ES-I3 (cell line): ENCODE results near the gene ETF1.
"Not testable (repeated sequence)": the region's sequence is repeated elsewhere in the genome, so short reads cannot be mapped to it uniquely, and the experiment has no call there.

ENCODE experiments used
- H3K36me3 ChIP-seq: 2 replicates; pipeline ENCODE4 v1.6.1; 2013; ENCODE audit warnings: mild to moderate bottlenecking, low read length, control low read depth, moderate library complexity; ENCODE audit not compliant: insufficient read depth
- H3K4me1 ChIP-seq: 2 replicates; pipeline ENCODE4 v1.6.1; 2013; ENCODE audit warnings: mild to moderate bottlenecking, control low read depth, low read length; ENCODE audit not compliant: insufficient read depth
- H3K9ac ChIP-seq: 2 replicates; pipeline ENCODE4 v1.6.1; 2013; ENCODE audit warnings: low read depth, mild to moderate bottlenecking, low read length, moderate library complexity
- H3K9me3 ChIP-seq: 2 replicates; pipeline ENCODE4 v1.6.1; 2013; ENCODE audit warnings: mild to moderate bottlenecking, low read length, moderate library complexity; ENCODE audit not compliant: control insufficient read depth, insufficient read depth

The ETF1 gene

DNA sequence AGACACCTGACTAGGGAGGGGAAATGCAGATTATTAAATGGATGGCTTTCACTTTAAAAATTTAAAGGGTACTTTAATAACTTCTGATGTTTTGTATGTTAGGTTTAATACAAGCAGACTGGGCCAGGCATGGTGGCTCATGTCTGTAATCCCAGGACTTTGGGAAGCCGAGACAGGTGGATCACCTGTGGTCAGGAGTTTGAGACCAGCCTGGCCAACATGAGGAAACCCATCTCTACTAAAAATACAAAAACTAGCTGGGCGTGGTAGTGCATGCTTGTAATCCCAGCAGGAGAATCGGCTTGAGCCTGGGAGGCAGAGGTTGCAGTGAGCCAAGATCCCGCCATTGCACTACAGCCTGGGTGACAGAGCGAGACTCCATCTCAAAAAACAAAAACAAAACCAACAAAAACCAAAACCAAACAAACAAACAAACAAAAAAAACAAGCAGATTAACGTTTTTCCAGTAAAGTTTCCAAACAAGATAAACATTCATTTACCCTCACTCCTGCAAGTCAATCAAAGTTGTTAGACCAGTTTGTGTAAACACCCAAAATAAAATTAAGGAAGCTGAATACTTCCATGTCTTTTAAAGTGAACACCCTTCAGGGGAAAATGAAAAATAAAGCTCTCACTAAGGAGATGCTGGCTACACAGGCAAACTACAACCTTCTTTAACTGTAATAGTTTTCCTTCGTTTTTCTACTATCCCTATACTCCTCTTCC lies 14.1 kb downstream of the ETF1 start:
- Histone ChIP-seq H3K9me3 (no peaks in the 10 kb centered on the region), H3K36me3 (peaks cover 5% of the 10 kb centered on the region; the same call in 1 of the 2 replicates), H3K4me1 (no peaks in the 10 kb centered on the region; the same call in none of the 2 replicates), H3K9ac (no peak overlapping the region)

DNA sequence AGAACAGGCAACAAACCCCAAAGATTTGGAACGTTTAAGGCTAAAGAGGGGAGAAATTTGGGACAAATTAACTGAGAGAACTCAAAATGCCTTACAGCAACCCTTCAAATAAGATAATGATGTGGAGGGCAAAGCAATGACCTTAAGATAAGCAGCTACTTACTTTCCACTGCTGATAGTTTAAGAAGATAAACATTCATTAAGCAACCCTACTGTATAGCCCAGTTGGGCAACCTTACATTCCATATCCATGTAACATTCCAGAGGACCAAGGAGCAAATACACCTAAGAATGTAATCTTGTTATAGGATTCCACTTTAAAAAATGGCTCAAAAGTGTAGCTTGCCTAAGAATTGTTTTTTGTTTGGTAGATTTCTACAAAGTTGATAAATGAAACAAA lies 14.8 kb downstream of the ETF1 start:
- Histone ChIP-seq H3K9me3 (no peaks in the 10 kb centered on the region), H3K4me1 (no peaks in the 10 kb centered on the region; the same call in none of the 2 replicates), H3K9ac (no peak overlapping the region), H3K36me3 (peaks cover 5% of the 10 kb centered on the region; the same call in 1 of the 2 replicates)

DNA sequence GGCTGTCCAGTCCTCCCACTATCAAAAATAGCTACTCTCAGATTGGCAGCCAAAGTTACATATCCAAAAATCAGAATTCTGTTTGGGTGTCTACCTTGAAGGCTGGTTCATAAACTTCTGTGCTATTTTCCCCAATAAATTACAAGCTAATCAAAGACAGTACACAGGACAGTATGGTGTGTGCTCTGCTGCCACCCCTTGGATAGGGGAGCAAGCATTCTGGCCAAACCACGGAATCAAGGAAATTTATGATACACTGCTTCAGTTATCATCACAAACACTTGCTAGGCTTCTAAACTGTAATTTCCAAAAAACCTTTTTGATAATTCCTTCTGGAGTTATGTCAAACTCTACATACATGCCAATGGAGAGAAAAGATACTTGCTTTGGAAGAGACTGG lies 15.9 kb downstream of the ETF1 start:
- no peak overlapping the region for H3K9ac ChIP-seq
- H3K9me3 ChIP-seq: no peaks in the 10 kb centered on the region
- H3K4me1 ChIP-seq: no peaks in the 10 kb centered on the region; the same call in none of the 2 replicates
- H3K36me3 ChIP-seq: peaks cover 5% of the 10 kb centered on the region; the same call in 1 of the 2 replicates

DNA sequence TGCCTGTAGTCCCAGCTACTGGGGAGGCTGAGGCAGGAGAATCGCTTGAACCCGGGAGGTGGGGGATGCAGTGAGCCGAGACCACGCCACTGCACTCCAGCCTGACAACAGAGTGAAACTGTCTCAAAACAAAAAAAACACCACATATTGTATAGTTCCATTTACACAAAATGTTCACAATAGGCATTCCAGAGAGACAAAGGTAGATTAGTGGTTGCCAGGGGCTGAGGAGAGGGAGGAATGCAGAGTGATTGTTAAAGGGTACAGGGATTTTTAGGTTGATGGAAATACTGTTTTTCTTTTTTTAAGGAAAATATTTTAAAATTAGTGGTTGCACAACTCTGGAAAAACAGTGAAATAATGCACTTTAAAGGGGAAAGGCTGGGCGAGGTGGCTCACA lies 19.6 kb downstream of the ETF1 start:
- no peaks in the 10 kb centered on the region; the same call in 1 of the 2 replicates for H3K4me1 ChIP-seq
- no peaks in the 10 kb centered on the region for H3K9me3 ChIP-seq
- peaks cover 5% of the 10 kb centered on the region for H3K36me3 ChIP-seq
- no peak overlapping the region for H3K9ac ChIP-seq

DNA sequence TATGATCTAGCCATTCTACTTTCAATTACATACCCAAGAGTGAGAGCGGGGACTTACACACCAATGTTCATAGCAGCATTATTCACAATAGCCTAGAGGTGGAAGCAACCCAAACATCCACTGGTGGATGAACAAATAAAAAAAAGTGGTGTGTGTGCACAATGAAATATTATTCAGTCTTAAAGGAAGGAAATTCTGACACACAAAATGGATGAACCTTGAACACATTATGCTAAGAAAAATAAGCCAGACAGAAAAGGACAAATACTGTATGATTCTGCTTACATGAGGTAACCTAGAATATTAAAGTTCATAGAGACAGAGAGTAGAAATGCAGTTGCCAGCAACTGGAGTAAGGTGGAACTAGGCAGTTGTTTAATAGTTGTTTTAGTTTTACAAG lies 22.1 kb downstream of the ETF1 start:
- H3K36me3 ChIP-seq: peaks cover 10% of the 10 kb centered on the region; the same call in 1 of the 2 replicates
- H3K4me1 ChIP-seq: no peaks in the 10 kb centered on the region
- no peaks in the 10 kb centered on the region for H3K9me3 ChIP-seq
- H3K9ac ChIP-seq: no peak overlapping the region

DNA sequence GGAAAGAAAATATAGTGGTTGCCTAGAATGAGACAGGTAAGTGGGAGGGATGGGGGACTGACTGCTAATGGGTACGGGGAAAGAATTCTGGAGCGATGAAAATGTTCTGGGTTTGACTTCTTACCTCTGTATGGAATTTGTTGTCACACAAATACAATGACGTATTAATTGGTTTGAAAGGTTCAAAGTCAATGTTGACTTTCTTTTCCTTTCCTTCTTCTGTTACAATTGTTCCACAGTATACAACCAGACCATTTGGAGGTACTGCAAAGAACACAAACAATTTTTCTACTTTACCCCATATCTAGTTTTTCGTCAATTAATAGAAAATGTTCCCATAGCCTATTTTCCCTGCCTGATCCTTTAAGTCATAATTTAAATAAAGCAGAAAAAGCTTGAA lies 25.6 kb downstream of the ETF1 start:
- Histone ChIP-seq H3K9ac (no peak overlapping the region), H3K36me3 (peaks cover 30% of the 10 kb centered on the region), H3K9me3 (no peaks in the 10 kb centered on the region), H3K4me1 (no peaks in the 10 kb centered on the region)

DNA sequence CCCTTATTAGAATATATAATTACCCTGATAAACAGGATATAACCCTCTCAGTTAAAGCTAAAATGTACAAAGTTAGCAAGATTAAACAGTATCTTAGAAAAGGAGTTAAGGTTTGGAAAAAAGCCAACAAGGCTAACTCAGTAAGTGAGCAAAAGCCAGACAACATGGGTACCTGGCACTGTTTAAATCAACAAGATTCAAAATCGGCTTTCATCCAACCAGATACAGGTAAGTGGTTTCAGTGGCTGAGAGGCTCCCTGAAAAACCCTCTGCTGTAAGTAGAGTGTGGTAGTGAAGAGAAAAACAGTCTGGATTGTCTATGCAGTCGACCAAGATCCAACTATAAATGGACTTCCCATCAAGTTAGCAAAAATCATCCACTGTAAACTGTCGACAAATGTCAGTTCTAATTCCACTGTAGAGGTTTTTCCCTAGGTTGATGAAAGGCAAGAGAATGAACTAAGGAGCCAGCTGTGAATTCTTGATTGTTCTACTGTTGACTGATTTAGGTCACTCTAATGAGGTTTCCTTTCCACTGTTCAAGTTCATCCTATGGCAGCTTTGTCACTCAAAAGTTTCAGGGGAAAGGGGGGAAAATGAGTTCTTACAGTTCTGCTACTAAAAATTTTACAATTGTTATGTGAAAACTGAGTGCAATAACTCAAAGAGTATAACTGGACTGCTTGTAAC lies 27.3 kb downstream of the ETF1 start:
- Histone ChIP-seq H3K9ac (no peak overlapping the region), H3K9me3 (no peaks in the 10 kb centered on the region), H3K4me1 (no peaks in the 10 kb centered on the region), H3K36me3 (peaks cover 39% of the 10 kb centered on the region)

DNA sequence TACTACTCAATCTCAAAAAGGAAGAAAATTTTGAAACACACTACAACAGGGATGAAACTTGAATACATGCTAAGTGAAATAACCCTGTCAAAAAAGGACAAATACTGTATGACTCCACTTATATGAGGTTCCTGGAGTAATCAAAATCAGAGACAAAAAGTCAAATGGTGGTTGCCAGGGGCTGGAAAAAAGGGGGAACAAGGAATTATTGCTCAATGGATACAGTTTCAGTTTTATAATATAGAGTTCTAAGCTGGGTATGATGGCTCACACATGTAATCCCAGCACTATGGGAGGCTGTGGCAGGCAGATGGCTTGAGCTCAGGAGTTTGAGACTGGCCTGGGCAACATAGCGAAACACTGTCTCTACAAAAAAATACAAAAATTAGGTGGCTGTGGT lies 29.0 kb downstream of the ETF1 start:
- Histone ChIP-seq H3K36me3 (peaks cover 52% of the 10 kb centered on the region), H3K9ac (no peak overlapping the region)

DNA sequence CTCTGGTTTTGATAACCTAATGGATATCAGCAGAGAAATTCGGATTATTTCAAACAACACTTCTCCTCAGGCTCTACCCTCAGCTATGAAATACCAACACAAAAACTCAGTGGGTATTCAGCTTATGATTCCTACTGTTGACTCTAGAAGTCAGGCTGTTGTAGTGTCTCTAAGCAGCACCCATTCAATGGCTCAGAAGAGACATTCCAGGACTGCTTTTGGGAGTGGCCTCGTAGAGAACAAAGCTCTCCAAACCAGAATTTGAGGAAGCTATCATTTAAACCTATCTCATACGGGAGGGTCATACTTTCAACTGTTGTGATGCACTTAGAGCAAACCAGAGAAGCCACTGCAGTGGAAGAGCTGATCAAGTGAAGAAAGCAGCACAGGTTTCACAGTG lies 34.1 kb downstream of the ETF1 start:
- H3K9ac ChIP-seq: no peak overlapping the region
- peaks cover 40% of the 10 kb centered on the region for H3K36me3 ChIP-seq
- no peaks in the 10 kb centered on the region for H3K9me3 ChIP-seq

More for the DNA sequence above, 29.0 kb downstream of the ETF1 start:
- Histone ChIP-seq H3K9me3 (no peaks in the 10 kb centered on the region), H3K4me1 (no peaks in the 10 kb centered on the region)

DNA sequence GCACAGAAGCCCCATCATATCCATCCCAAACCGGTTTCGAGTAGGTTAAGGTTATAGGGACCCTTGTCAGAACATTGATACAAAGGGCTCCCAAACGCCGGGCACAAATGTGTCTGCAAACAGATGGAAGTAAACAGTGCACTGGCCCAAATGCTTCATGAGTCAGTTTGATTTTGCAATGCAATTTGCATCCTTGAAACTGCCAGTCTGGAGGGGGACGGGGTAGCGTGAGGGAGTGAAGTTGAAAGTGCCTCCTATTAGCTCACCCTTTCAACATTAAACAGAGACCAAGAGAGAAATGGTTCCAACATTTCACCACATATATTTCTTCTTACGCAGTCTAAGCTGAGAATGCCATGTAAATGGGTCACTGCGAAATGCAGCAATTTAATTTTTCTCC lies 35.6 kb downstream of the ETF1 start:
- H3K4me1 ChIP-seq, H3K9me3 ChIP-seq, H3K9ac ChIP-seq: not testable (repeated sequence)
- H3K36me3 ChIP-seq: peaks cover 30% of the 10 kb centered on the region

More for the DNA sequence above, 34.1 kb downstream of the ETF1 start:
- no peaks in the 10 kb centered on the region for H3K4me1 ChIP-seq

DNA sequence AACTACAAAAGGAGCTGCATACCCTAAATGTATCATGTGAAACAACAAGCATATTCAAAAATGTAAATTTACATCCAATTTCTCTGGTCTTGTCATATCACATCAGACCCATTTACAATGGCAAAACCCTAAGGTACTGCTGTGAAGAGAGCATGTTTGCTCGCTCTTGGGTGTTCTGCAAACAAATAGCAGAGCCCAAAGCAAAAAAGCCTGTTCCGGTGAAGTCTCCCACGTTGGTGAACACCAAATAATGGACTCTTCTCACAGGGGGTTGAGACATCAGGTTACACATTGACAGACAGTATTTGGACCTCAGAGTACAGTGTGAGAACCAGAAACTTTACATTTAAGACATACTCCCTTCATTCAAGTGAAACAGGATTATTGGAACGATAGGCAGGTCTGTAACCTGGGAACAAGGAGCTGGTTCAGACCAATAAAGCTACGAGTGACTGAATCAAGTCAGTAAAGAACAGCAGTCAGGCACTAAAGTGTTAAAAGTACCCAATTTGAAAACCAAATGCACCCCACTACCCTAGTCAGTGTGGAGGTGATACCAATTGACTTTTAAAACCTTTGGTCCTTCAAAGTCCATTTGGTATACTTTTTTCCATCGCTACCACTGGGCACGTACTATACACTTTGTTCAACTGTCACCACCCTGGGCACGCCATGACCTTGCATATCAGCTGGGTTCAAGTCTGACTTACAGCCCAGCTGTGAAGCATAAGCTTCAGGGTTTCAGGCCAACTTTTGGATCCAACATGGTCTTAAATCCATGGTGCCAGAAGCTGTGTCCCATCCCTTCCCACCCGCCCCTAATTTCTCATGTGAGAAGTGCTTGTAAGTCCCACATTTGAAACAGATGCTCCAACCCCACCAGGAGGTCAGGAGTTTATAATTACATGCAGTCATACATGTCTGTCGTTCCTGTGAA lies 36.4 kb downstream of the ETF1 start:
- Histone ChIP-seq H3K4me1 (no peaks in the 10 kb centered on the region), H3K9ac (no peak overlapping the region), H3K9me3 (no peaks in the 10 kb centered on the region), H3K36me3 (peaks cover 25% of the 10 kb centered on the region)

DNA sequence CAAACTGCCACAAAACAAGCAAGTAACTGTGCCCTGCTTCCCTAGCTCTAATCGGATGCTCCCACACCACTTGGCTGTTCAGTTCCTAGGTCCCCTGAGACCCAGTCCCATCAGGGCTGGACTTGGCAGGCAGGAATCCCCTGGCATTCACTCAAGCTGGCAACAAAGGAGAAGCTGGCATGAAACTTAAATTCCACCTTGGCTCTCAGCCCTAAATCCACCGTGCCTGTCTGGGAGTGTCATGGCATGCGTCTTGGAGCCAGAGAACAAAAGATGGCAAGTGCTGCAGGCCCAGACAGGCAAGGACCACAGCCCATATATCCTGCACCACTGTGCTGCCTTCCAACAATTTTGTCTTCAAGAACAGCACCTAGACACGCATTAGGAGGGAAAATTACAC lies 38.2 kb downstream of the ETF1 start:
- Histone ChIP-seq H3K9ac (no peak overlapping the region), H3K4me1 (no peaks in the 10 kb centered on the region), H3K36me3 (peaks cover 12% of the 10 kb centered on the region; the same call in 1 of the 2 replicates), H3K9me3 (no peaks in the 10 kb centered on the region)

DNA sequence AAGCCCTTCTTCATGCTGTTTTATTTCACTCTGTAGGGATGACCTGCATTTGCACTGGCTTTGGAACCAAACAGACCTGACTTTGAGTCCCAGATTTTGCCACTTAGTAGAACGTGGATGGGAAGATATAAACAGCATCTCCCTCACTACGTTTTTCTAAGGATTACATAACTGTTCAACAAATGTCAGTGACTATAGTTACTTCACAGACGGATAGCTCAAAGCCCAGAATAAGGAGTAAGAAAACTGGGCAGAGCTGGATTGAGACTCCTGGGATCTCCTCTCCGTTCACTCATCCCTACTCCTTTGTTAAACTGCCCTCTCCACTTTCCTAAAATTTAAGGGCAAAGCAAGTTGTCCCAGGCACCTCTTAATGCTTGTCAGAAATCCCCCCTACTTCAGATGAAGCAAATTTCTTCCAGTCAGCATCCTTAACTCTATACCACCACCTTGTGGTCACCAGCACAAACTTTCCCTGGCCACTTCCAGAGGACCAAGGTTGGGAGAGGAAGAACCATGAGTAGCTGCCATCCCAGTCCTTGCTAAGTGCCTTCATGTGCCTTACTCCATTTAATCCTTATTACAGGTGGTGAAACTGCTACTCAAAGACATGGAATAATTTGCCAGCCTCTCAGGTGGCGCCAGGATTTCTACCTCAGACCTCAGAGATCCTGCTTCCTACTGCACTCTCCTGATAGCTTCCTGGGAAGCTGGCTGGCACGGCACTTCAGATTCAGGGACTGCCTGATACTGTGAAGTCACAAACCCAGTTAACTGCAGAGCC lies 39.4 kb downstream of the ETF1 start:
- Histone ChIP-seq H3K9me3 (no peaks in the 10 kb centered on the region), H3K4me1 (no peaks in the 10 kb centered on the region), H3K9ac (no peak overlapping the region), H3K36me3 (peaks cover 4% of the 10 kb centered on the region; the same call in 1 of the 2 replicates)
